ENCODE results near the gene BEGAIN.

Gene BEGAIN

DNA sequence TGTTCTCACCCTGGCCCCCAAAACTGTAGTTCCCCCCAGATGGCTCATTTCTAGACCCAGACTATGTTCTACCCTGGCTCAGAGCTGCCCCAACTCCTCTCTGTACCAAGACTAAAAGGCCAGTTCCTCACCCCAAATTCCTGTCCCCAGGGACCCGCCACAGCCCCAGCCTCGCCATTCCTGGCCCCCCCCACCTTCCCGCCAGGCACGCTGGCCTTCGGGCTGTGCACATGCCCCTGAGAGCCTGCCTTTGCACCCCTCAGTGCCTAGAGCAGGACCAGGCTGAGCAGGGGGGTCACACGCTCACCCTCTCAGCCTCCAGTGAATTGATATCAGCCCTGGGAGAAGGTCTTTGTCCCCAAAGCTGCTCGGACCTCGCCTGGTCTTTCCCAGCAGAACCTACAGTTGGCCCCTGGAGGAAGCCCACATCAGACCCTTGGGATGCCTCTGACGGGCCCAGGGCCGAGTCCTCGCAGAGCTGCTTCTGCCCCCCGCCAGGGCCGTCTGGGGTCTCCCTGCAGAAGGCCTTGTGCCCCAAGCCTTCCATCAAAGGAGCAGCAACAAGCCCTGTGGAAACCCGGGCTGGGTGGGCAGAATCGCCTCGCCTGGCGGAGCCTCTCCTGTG is 32.4 kb downstream of the BEGAIN start:
- DNase-seq (ENCODE audit: low read depth in 2 of 3, low spot score in 2 of 3), result no peak

DNA sequence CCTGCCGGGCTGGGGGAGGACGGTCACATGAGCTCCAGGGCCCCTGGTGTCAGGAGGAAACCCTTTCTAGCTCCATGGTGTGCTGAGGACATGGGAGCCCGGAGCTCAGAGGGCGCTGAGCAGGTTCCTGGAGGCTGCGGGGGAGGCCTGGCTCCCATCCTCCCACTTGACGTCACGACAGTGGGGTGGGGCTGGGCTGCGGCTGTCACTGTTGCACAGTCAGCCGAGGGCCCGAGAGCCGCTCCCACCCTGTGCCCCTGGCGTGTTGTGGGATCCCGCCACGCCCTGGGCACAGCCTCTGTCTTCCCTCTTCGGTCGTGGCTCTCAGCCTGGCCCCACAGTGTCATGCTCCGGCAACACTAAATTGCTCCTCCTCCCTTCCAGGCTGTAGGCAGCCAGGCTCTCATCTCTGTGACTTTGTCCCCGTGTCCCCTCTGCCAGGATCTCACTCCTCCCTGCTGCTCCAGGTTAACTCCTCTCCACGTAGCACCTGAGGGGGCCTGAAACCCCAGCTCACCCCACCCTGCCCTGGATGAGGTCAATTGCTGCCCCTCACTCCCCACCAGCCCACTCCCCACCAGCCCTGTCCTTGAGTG is 33.0 kb downstream of the BEGAIN start:
- no peak for DNase-seq (ENCODE audit: low read depth in 2 of 3, low spot score in 2 of 3)

DNA sequence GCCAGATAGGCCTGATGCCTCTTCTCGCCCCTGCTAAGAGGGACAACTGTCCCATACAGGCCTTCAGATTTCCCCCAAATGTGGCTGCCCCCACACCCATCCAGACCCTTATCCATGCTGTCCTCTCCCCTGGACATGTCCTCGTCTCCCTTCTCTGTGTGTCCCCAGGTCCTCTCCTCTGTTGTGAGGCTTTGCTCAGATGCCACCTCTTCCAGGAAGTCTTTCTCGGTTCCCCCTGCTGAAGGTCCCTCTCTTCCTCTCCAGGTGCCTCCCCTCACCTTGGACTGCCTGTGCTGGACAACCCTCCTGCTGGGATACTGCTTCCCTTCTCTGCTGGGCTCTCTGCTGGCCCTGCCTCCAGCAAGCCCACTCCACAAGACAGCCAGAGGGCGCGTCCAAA is 33.7 kb downstream of the BEGAIN start:
- no peak for DNase-seq (ENCODE audit: low read depth in 2 of 3, low spot score in 2 of 3)

GRCh38 chr14:100552524-100553125 is 34.6 kb downstream of the BEGAIN start:
- DNase-seq (ENCODE audit: low read depth in 2 of 3, low spot score in 2 of 3), result no peak

GRCh38 chr14:100551056-100551455 is 36.2 kb downstream of the BEGAIN start:
- no peak for DNase-seq (ENCODE audit: low read depth in 2 of 3, low spot score in 2 of 3)

GRCh38 chr14:100549834-100550625 is 37.2 kb downstream of the BEGAIN start:
- DNase-seq (ENCODE audit: low read depth in 2 of 3, low spot score in 2 of 3), result no peak

DNA sequence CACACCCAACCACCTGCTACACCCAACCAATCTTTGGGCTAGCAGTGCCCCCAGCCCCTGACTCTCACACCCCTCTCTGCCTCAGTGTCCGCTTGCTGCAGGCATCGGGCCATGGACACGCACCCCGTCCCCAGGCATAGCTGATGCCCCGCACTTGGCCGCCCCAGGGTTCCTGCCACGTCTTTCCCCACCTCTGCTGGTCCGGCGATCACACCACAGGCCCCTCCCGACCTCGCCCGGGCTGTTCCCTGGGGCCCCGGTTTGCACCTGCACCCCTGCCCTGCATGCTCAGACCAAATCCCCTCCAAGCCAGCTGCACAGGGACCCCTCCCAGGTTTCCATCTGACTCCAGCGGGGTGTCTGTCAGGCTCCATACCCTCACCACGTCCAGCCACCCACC is 38.3 kb downstream of the BEGAIN start:
- no peak for DNase-seq (ENCODE audit: low read depth in 2 of 3, low spot score in 2 of 3)

DNA sequence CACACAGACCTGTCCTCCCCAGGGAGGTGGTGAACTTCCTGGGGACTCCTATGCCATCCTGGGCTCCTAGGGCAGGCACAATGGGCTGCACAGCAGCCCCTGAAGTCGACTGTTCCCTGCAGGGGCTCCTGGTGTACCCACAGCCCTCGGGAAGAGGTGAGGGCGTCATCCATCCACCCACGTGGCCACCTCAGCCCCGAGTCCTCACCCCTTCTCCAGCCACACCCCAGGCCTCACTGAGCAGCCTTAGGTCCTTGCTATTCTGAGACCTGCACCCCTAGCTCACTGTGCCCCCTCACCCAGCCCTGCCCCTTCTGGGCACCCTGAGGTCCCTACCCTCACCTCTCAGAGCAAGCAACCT is 38.9 kb downstream of the BEGAIN start:
- no peak for DNase-seq (ENCODE audit: low read depth in 2 of 3, low spot score in 2 of 3)

DNA sequence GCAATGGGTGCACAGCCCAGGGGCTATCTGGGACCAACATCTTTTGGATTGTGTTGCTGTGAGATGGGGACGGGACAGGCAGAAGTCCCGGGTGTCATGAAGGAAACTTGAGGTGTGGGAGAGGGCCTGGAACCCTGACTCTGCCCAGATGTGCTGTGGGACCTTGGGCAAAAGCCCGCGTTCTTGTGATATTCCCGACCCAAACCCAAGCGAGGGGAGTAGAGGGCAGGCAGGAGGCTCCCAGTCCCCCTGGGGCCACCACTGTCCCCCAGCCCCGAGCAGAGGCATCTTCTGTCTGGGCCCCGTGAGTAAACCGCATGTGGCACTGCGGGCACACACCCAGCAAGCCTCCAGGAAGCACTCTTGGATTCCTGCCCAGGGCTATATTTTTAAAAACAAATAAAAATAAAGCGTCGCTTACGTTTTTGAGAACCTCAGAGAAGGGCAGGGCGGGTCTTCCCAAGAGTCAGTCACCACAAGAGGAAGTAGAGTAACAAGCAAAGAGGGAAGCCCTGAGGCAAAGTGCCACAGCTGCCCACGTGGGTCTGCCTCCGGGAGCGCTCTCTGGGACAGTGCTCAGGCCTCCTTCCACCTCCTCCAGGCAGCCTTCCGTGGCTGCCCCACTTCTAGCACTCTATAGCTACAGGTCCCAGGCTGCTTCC is 39.5 kb downstream of the BEGAIN start:
- no peak for DNase-seq (ENCODE audit: low read depth in 2 of 3, low spot score in 2 of 3)

- peak in 1 of 3 experiments; percentile 24 for DNase-seq (ENCODE audit: low read depth in 2 of 3, low spot score in 2 of 3)
Measured at GRCh38 chr14:100546051-100546443, 41.2 kb downstream of the BEGAIN start.

DNA sequence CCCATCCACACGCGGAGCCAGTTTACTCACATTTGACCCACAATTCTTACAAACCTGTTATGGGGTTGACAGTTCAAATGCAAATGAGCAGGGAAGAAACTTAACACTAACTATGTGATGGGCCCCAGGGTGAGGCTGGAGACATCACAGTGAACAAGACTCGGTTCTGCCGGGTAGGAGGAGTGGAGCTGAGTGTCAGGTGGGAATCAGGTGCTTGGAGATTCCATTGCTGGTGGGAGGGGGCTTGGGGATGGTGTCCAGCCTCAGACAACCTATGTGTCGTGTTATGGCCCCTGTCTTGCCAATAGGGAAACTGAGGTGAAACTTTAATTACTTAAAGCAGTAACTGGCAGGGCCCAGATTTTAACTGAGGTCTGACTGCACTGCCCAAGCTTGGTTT is 41.9 kb downstream of the BEGAIN start:
- no peak for DNase-seq (ENCODE audit: low read depth in 2 of 3, low spot score in 2 of 3)

GRCh38 chr14:100544506-100545141 is 42.6 kb downstream of the BEGAIN start:
- no peak for DNase-seq (ENCODE audit: low read depth in 2 of 3, low spot score in 2 of 3)

- no peak for DNase-seq (ENCODE audit: low read depth in 2 of 3, low spot score in 2 of 3)
Measured at GRCh38 chr14:100543471-100544455, 43.5 kb downstream of the BEGAIN start.

DNA sequence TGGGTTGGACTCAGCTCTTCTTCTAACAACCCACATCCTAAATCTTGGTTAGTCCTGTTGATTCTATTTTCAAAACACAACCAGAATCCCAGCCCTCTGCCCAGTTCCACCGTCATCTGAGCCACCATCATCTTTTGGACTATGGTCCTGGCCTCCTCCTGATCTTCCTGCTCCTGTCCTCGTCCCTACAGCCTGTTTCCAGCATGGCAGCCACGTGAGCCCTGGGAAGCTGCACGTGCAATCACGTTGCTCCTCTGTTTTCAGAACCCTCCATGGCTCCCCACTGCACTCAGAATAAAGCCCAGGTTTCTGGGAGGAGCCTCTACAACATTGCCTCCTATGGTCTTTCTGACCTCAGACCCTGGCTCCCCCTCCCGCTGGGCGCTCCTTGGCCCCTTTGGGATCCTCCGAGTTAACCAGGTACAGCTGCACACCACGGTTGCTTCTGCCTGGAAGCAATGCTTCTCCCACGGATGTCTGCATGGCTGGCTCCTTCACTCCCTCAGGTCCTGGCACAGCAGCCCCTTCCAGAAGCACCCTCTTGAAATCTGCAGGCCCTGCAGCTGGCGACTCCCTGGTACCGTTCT is 44.5 kb downstream of the BEGAIN start:
- no peak for DNase-seq (ENCODE audit: low read depth in 2 of 3, low spot score in 2 of 3)

DNA sequence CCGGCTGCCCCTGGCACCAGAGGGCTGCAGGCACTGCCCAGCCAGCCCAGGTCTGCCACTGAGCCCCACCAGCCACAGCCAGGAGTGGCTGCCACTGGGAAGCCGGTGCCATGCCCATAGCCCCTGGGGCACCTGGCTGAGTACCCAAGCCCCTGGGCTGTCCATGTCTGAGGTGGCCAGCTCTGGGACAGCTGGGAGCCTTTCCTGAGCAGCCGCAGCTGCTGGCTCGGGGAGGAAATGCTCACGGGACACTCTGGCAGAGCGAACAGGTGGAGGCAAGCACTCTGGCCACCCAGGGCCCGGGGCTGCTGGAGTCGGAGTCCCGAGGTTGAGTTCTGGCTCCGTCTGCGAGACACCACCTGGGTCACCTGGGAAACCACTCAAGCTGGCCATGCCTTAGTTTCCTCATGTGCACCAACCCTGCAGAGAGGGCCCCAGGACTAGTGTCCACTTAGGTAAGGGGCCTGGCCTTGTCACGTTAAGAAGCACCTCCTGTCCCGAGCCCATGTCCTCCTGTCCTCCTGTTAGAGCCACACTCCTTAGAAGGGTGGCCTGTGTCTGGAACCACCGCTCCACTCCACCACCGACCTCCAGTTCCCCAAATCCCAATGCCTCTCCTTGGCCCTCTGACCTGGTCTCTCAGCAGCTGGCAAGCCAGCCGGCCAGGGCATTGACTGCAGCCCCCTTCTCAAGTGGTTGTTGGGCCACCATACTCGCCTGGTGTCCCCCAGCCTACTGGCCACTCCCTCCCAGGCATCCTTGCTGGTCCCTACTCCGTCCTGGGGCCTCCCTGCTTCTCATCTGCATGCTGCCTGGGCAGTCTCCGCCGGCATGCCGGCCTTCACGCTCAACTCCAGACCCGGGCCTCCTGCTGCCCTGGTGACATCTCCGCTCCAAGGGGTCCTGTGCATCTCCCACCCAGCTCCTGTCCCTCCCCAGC is 45.3 kb downstream of the BEGAIN start:
- DNase-seq (ENCODE audit: low read depth in 2 of 3, low spot score in 2 of 3), result no peak

- no peak for DNase-seq (ENCODE audit: low read depth in 2 of 3, low spot score in 2 of 3)
Measured at GRCh38 chr14:100540926-100541620, 46.1 kb downstream of the BEGAIN start.

DNA sequence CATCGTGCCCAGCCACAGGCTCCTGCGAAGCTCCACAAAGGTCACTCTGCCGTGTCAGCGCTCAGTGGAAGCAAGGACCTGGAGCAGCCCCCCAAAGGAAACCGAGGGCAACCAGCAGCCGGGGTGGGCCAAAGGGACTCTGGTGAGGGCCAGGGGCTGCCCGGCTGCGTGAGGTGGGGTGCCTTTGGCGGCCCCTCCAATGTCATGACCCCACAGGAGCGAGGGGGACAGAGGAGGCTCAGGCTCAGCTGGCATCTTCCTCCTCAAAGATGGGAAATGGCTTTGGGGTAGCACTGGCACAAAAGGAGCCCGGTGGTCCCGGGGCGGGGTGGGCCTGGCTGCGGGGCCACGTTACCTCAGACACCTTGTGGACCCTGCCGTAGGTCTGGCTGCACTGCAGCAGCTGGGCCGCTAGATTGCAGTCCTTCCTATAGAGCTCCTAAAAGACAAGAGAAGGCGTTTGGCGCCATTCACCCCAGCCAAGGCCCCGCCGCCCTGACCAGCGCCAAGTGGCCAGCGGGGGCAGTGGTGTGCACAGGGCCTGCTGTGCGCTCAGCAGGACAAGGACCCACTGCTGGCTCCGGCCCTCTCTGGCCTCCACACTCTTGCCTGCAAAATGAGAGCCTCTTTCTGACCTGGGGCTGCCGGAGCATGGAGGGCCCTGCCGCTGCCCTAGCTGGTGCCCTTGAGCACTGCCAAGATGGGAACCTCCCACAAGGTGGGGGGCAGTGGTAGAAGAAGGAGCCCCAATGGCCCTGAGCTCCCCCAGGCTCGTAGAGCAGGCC is 46.9 kb downstream of the BEGAIN start:
- no peak for DNase-seq (ENCODE audit: low read depth in 2 of 3, low spot score in 2 of 3)
